GM12878 (cell line): ENCODE data around the gene SLC2A3. TPM values are rescaled to one million over a fixed set of nuclear protein-coding genes. Genes with fewer than 3 reads are reported as not detected.
A peak's percentile ranks its signal among the peaks of the same experiment; 100 is the strongest.

Source experiments
- ATAC-seq: fragments of 200-7000 bp; cut with Tn5 transposase; 3 replicates; pipeline ENCODE4 v1.9.1; 2020; ENCODE audit warnings: mild to moderate bottlenecking, moderate library complexity
- BruUV-seq: library from RNA; stranded (reverse); fragments of 400-500 nt; replicated peaks from 2 replicates; lab custom pipeline; 2021; lab: Mats Ljungman, UMichigan
- CTCF ChIA-PET: fragments of 300-600 bp; sonication (Branson Sonifier 250); formaldehyde crosslinking; extraction: SDS; loops from one replicate; lab custom pipeline; 2021; ENCODE audit warnings: inconsistent platforms; lab: Yijun Ruan, JAX
- POLR2A ChIA-PET: fragments of 350-600 bp; formaldehyde crosslinking; extraction: SDS; loops from one replicate; lab custom pipeline; 2021; ENCODE audit warnings: inconsistent platforms; lab: Charles Lee
- RAD21 ChIA-PET: fragments of 300-600 bp; sonication (Branson Sonifier 250); formaldehyde crosslinking; loops from one replicate; lab custom pipeline; 2023; ENCODE audit warnings: antibody characterized with exemption; ENCODE audit not compliant: unreplicated experiment; lab: Charles Lee
- SMC1A ChIA-PET: fragments of 300-600 bp; sonication (Branson Sonifier 250); formaldehyde crosslinking; loops from one replicate; lab custom pipeline; 2023; ENCODE audit not compliant: unreplicated experiment, uncharacterized antibody; lab: Charles Lee
- DNase-seq: peaks from one replicate; pipeline ENCODE4 v3.0.0-alpha.2; 2011; ENCODE audit warnings: low read depth, low spot score
- FAIRE-seq: peaks from 3 replicates; lab custom pipeline; 2011; peaks lifted over from hg19 to GRCh38; lab: Jason Lieb, UNC
- H2AFZ ChIP-seq: 2 replicates; pipeline ENCODE4 v1.6.0; 2011; ENCODE audit warnings: low read depth, low read length, control low read depth; ENCODE audit not compliant: control insufficient read depth
- H3K27ac ChIP-seq: 2 replicates; pipeline ENCODE4 v1.5.1; 2011; ENCODE audit warnings: control low read depth; ENCODE audit not compliant: control insufficient read depth, insufficient read depth
- H3K27me3 ChIP-seq, 2 experiments: replicated peaks in 1 of 2; 2 replicates each; pipeline versions ENCODE4 v1.6.0 to v1.6.1; 2011; ENCODE audit warnings: low read length in 1 of 2; ENCODE audit not compliant: control insufficient read depth in 2 of 2, insufficient read depth in 2 of 2
- H3K36me3 ChIP-seq, 2 experiments: 2 replicates each; pipeline ENCODE4 v1.5.1; 2011; ENCODE audit warnings: low read length in 1 of 2; ENCODE audit not compliant: control insufficient read depth in 2 of 2, insufficient read depth in 2 of 2
- H3K4me1 ChIP-seq: 2 replicates; pipeline ENCODE4 v1.6.1; 2011; ENCODE audit warnings: mild to moderate bottlenecking, low read length, moderate library complexity, mixed read lengths; ENCODE audit not compliant: control insufficient read depth, insufficient read depth
- H3K4me2 ChIP-seq: 2 replicates; pipeline ENCODE4 v1.6.0; 2011; ENCODE audit warnings: control low read depth; ENCODE audit not compliant: control insufficient read depth, insufficient read depth
- H3K4me3 ChIP-seq: fragments of 200-600 bp; sonication (generic); 2 replicates; pipeline ENCODE4 v1.5.1; 2016
- H3K79me2 ChIP-seq: 2 replicates; pipeline ENCODE4 v1.6.0; 2011; ENCODE audit warnings: low read length; ENCODE audit not compliant: control insufficient read depth, insufficient read depth
- H3K9ac ChIP-seq: 2 replicates; pipeline ENCODE4 v1.8.0; 2011; ENCODE audit warnings: low read length, control low read depth, mixed read lengths; ENCODE audit not compliant: control insufficient read depth, insufficient read depth
- H3K9me3 ChIP-seq: replicated peaks from 3 replicates; pipeline ENCODE4 v1.5.1; 2011; ENCODE audit warnings: mild to moderate bottlenecking, low read length; ENCODE audit not compliant: control insufficient read depth, insufficient read depth
- H4K20me1 ChIP-seq: 2 replicates; pipeline ENCODE4 v1.6.0; 2011; ENCODE audit not compliant: control insufficient read depth, insufficient read depth
- BCL11A ChIP-seq: IDR thresholded peaks from 2 replicates; pipeline ENCODE4 v1.6.1; 2011; ENCODE audit warnings: low read depth, low read length
- CHD1 ChIP-seq: IDR thresholded peaks from 2 replicates; pipeline ENCODE4 v1.6.1; 2012; ENCODE audit warnings: low read depth, low read length, improper control_type of control experiment
- EED ChIP-seq: sonication (generic); IDR thresholded peaks from 2 replicates; pipeline ENCODE4 v1.6.1; 2016; ENCODE audit warnings: antibody characterized with exemption, low read depth
- FOXM1 ChIP-seq: IDR thresholded peaks from 2 replicates; pipeline ENCODE4 v1.6.1; 2012; ENCODE audit warnings: low read depth, mild to moderate bottlenecking, inconsistent platforms, low read length, moderate library complexity
- HCFC1 ChIP-seq: fragments of 150-350 bp; IDR thresholded peaks from 2 replicates; pipeline ENCODE4 v1.6.1; 2014; ENCODE audit warnings: low read length
- MYB ChIP-seq: fragments of 150-350 bp; IDR thresholded peaks from 2 replicates; pipeline ENCODE4 v1.6.1; 2014; ENCODE audit warnings: mild to moderate bottlenecking, low read depth, low read length, borderline replicate concordance
- POLR2AphosphoS5 ChIP-seq: IDR thresholded peaks from 2 replicates; pipeline ENCODE4 v1.6.1; 2011; ENCODE audit warnings: mild to moderate bottlenecking, low read length, inconsistent platforms
- RAD51 ChIP-seq: fragments of 450-650 bp; IDR thresholded peaks from 2 replicates; pipeline ENCODE4 v1.6.1; 2016; ENCODE audit warnings: moderate library complexity, mild to moderate bottlenecking, inconsistent platforms
- RB1 ChIP-seq: fragments of 450-650 bp; formaldehyde crosslinking; IDR thresholded peaks from 2 replicates; pipeline ENCODE4 v1.6.1; 2017; ENCODE audit warnings: mild to moderate bottlenecking, borderline replicate concordance
- ZBED1 ChIP-seq: IDR thresholded peaks from 2 replicates; pipeline ENCODE4 v1.6.1; 2016; ENCODE audit warnings: borderline replicate concordance
- ZBTB40 ChIP-seq: fragments of 450-650 bp; IDR thresholded peaks from 2 replicates; pipeline ENCODE4 v1.6.1; 2016; ENCODE audit warnings: mild to moderate bottlenecking, moderate library complexity, borderline replicate concordance
- WGBS: methylation state at CpG from one replicate; pipeline ENCODE4 v1.1.6; 2016; ENCODE audit warnings: low lambda C conversion rate; ENCODE audit not compliant: insufficient replicate concordance, insufficient coverage; ENCODE audit errors: missing lambda C conversion rate; 5-methylcytosine and 5-hydroxymethylcytosine counted together
- in situ Hi-C: fragments of 300-500 bp; cut with MboI; formaldehyde crosslinking; loops from 9 replicates; pipeline ENCODE4 v1.14.3; 2018; ENCODE audit warnings: mixed read lengths
- intact Hi-C: fragments of 100-400 bp; cut with micrococcal nuclease; formaldehyde crosslinking; loops from one replicate; pipeline ENCODE4 v1.14.2; 2022; ENCODE audit not compliant: unreplicated experiment
- polyA plus RNA-seq, 11 experiments: library from polyadenylated mRNA; depleted of rRNA in 4 of 11; unstranded in 6 of 11; stranded (reverse) in 5 of 11; fragments of >200 nt; fragmentation: Nextera tagmentation in 4 of 11; fragmentation: Illumina TruSeq in 1 of 11; extraction: Ambion mirVana in 4 of 11; extraction: Trizol in 1 of 11; gene quantifications; 1 replicate in 1 of 11; 2 replicates in 10 of 11; pipeline versions ENCODE4 v1.2.1 to v1.2.3, GENCODE V29; 2011 to 2016; ENCODE audit warnings: inconsistent platforms in 2 of 11, missing spikeins in 2 of 11, low read depth in 1 of 11
- total RNA-seq, 4 experiments: library from RNA; depleted of rRNA in 3 of 4; stranded (reverse); fragments of >200 nt in 3 of 4; fragmentation: Illumina TruSeq in 1 of 4; extraction: Trizol in 1 of 4; gene quantifications; 2 replicates each; pipeline versions ENCODE4 v1.2.1 to v1.2.3, GENCODE V29; 2013 to 2021
- TF ChIP-seq, protein P1 (sequence below): fragments of 450-650 bp; IDR thresholded peaks from 2 replicates; pipeline ENCODE4 v1.6.1; 2017; ENCODE audit warnings: mild to moderate bottlenecking
- TF ChIP-seq, protein P2 (sequence below): fragments of 450-650 bp; IDR thresholded peaks from 2 replicates; pipeline ENCODE4 v1.6.1; 2018; ENCODE audit warnings: mild to moderate bottlenecking, low read depth, moderate library complexity; ENCODE audit not compliant: partially characterized antibody

The SLC2A3 gene
- total and polyA plus RNA-seq, 10 of the 15 experiments (the other 5 are each of a cell fraction or from before 2014, with no cell fraction given): 6.5 to 66.3 (median 11.2) TPM

DNA sequence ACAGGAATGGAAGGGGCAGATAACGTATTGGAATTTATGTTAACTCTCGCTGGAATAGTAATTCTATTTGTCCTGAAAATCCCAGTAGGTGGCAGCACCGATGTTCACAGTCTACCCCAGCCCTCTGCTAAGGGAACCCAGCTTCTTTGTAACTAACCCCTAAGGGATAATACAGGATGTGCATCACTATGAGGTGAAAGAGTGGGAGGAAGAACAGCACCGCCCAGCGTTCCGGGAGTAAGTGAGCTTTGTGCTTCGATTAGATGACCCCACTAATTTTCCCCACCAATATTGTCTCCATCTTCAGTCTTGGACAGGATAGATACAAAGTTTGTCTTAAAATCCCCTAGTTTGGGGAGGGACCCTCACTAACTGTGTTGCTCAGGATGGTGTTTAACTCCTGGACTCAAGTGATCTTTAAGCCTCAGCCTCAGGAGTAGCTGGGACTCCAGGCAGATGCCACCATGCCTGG lies 2.7 kb downstream of the SLC2A3 start:
- Histone ChIP-seq H3K4me1 (no peaks in the 10 kb centered on the region), H3K9me3 (no peaks in the 10 kb centered on the region), H3K9ac (peak overlapping the region; percentile 88), H3K36me3 (peaks cover 0 to 17% of the 10 kb centered on the region in 2 experiments; a peak in 3 of 4 replicates), H3K4me2 (peak overlapping the region; percentile 72), H3K27ac (peak overlapping the region; percentile 86), H4K20me1 (no peaks in the 10 kb centered on the region), H3K79me2 (peaks cover 36% of the 10 kb centered on the region), H3K4me3 (peak overlapping the region; percentile 83), H2AFZ (peak overlapping the region; percentile 37; the same call in 1 of the 2 replicates), H3K27me3 (no peaks in the 10 kb centered on the region)
- FAIRE-seq (peak; percentile 89), ATAC-seq (peak; percentile 92), DNase-seq (peak; percentile 79)
- ChIA-PET POLR2A (interaction anchor here (1.0 to 6.3 kb wide), 6 partner anchors 15 to 60 kb away, joined by 3 to 180 read pairs (median 14); no protein-coding TSS in a partner anchor), RAD21 (interaction anchor here (0.9 to 6.3 kb wide), 16 partner anchors 10 to 145 kb away, joined by 3 to 169 read pairs (median 8); no protein-coding TSS in a partner anchor), CTCF (interaction anchor here (0.6 to 8.1 kb wide), 31 partner anchors 12 to 297 kb away, joined by 3 to 191 read pairs (median 6); partner anchors contain the start of genes CLEC4C and NECAP1), SMC1A (interaction anchor here (0.6 to 9.8 kb wide), 23 partner anchors 10 to 680 kb away, joined by 3 to 215 read pairs (median 4); partner anchors contain the start of gene FOXJ2)
- intact Hi-C loops: loop anchor here (1.0 to 10.0 kb wide), 4 partner anchors 38 to 152 kb away; partner anchors contain the start of gene NECAP1
- WGBS: under 1% methylated on average over 7 of the region's 7 CpGs
- BruUV-seq: TSS peak; percentile 97
- in situ Hi-C loops: loop anchor here (5.0 kb wide), 2 partner anchors 34 to 59 kb away; no protein-coding TSS in a partner anchor
- TF ChIP-seq, protein P1, sequence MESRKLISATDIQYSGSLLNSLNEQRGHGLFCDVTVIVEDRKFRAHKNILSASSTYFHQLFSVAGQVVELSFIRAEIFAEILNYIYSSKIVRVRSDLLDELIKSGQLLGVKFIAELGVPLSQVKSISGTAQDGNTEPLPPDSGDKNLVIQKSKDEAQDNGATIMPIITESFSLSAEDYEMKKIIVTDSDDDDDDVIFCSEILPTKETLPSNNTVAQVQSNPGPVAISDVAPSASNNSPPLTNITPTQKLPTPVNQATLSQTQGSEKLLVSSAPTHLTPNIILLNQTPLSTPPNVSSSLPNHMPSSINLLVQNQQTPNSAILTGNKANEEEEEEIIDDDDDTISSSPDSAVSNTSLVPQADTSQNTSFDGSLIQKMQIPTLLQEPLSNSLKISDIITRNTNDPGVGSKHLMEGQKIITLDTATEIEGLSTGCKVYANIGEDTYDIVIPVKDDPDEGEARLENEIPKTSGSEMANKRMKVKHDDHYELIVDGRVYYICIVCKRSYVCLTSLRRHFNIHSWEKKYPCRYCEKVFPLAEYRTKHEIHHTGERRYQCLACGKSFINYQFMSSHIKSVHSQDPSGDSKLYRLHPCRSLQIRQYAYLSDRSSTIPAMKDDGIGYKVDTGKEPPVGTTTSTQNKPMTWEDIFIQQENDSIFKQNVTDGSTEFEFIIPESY: no peak
- TF ChIP-seq EED (peak; percentile 56; the same call in 1 of the 2 replicates), POLR2AphosphoS5 (peak; percentile 55), HCFC1 (no peak; the same call in 1 of the 2 replicates), FOXM1 (0 out of 2 replicates have a peak, but pooled peaks have one; percentile 29), BCL11A (no peak), CHD1 (no peak), ZBTB40 (peak; percentile 65; the same call in 1 of the 2 replicates), MYB (no peak), RAD51 (no peak), RB1 (peak; percentile 22; the same call in 1 of the 2 replicates), ZBED1 (no peak)
- TF ChIP-seq, protein P2, sequence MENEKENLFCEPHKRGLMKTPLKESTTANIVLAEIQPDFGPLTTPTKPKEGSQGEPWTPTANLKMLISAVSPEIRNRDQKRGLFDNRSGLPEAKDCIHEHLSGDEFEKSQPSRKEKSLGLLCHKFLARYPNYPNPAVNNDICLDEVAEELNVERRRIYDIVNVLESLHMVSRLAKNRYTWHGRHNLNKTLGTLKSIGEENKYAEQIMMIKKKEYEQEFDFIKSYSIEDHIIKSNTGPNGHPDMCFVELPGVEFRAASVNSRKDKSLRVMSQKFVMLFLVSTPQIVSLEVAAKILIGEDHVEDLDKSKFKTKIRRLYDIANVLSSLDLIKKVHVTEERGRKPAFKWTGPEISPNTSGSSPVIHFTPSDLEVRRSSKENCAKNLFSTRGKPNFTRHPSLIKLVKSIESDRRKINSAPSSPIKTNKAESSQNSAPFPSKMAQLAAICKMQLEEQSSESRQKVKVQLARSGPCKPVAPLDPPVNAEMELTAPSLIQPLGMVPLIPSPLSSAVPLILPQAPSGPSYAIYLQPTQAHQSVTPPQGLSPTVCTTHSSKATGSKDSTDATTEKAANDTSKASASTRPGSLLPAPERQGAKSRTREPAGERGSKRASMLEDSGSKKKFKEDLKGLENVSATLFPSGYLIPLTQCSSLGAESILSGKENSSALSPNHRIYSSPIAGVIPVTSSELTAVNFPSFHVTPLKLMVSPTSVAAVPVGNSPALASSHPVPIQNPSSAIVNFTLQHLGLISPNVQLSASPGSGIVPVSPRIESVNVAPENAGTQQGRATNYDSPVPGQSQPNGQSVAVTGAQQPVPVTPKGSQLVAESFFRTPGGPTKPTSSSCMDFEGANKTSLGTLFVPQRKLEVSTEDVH: peak; percentile 34
